SK-N-MC (cell line): ENCODE results near the gene MYO16.

Experiments used
- EZH2 ChIP-seq: fragments of 200-600 bp; sonication (generic); IDR thresholded peaks from one replicate; pipeline ENCODE4 v1.6.1; 2017; ENCODE audit warnings: antibody characterized with exemption
- FOXP2 ChIP-seq: optimal IDR thresholded peaks from 2 replicates; pipeline ENCODE3; 2011; ENCODE audit warnings: mild to moderate bottlenecking, moderate library complexity; ENCODE audit not compliant: insufficient read depth; ENCODE audit errors: extremely low read length, control extremely low read depth
- POLR2AphosphoS5 ChIP-seq: IDR thresholded peaks from 2 replicates; pipeline ENCODE4 v1.6.1; 2012; ENCODE audit warnings: mild to moderate bottlenecking, low read depth, low read length, borderline replicate concordance

DNA sequence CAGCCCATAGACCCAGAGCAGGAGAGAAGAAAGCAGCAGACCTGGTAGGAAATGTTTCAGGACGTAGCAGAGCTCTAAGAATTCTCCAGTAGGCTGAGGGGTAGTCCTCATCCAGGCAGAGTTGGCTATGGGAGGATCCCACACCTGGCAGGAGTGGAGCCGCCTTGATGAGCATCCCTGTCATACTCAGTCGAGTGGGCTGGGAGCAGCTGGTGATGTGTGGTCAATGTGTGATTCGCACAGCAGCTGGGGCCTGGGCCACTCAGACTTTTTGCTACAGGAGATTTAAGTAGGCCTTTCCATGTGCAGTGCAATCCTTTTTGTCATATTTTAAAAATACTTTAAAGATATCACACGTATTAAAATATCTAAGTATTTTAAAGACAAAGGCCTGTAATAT, 56.6 kb downstream of the MYO16 start:
- no peak for TF ChIP-seq POLR2AphosphoS5
- TF ChIP-seq EZH2 = no peak
- TF ChIP-seq FOXP2 = no peak
